Chondrocyte (in vitro differentiated cells): Measurements from ENCODE around the gene SCNN1B. TPM values are rescaled to one million over a fixed set of nuclear protein-coding genes. Genes with fewer than 3 reads are reported as not detected.

ENCODE experiments used
- DNase-seq: peaks from one replicate; pipeline ENCODE4 v3.0.0; 2021; ENCODE audit warnings: mixed read lengths, low spot score
- H3K27ac Mint-ChIP-seq: one replicate; pipeline ENCODE4 v1.8.0; 2021; ENCODE audit warnings: mild to moderate bottlenecking, moderate library complexity, mixed read lengths; ENCODE audit not compliant: unreplicated experiment
- H3K27me3 Mint-ChIP-seq: 2 replicates; pipeline ENCODE4 v1.8.0; 2021; ENCODE audit warnings: low read depth, mixed read lengths
- H3K36me3 Mint-ChIP-seq: 2 replicates; pipeline ENCODE4 v1.8.0; 2021; ENCODE audit warnings: low read depth, mixed read lengths
- H3K4me1 Mint-ChIP-seq: 2 replicates; pipeline ENCODE4 v1.8.0; 2021; ENCODE audit warnings: low read depth, mild to moderate bottlenecking, mixed read lengths
- H3K4me3 Mint-ChIP-seq: one replicate; pipeline ENCODE4 v1.8.0; 2021; ENCODE audit warnings: mild to moderate bottlenecking, moderate library complexity, mixed read lengths; ENCODE audit not compliant: unreplicated experiment
- H3K9me3 Mint-ChIP-seq: 2 replicates; pipeline ENCODE4 v1.8.0; 2021; ENCODE audit warnings: low read depth, mixed read lengths
- total RNA-seq: library from RNA; stranded (reverse); gene quantifications from 3 replicates; pipeline ENCODE4 v1.2.1, GENCODE V29; 2021
- TF ChIP-seq, protein P1 (sequence below): fragments of 200-600 bp; sonication (generic); IDR thresholded peaks from 2 replicates; pipeline ENCODE4 v1.5.0; 2021; ENCODE audit warnings: antibody characterized with exemption, mild to moderate bottlenecking, moderate library complexity

SCNN1B gene
- total RNA-seq, 1 donor from 2014 or later, result not detected

DNA sequence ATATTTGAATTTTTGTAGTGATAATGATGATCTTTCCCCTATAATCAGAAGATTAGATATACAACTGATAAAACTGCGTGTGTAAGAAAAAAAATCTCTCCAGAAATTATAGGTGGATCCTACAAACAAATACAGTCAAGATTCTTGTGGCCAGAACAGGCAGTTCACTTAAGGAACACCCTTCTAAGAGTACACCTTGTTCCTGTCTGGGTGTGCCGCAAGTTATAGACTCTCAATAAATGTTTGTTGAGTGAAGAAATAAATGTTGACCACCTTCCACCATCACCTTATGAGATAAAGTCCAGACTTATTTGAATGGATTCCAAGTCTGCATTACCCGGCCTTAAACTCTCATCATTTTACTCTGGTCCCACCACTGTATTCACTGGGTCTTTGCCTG lies 45.7 kb upstream of the SCNN1B start:
- TF ChIP-seq, protein P1, sequence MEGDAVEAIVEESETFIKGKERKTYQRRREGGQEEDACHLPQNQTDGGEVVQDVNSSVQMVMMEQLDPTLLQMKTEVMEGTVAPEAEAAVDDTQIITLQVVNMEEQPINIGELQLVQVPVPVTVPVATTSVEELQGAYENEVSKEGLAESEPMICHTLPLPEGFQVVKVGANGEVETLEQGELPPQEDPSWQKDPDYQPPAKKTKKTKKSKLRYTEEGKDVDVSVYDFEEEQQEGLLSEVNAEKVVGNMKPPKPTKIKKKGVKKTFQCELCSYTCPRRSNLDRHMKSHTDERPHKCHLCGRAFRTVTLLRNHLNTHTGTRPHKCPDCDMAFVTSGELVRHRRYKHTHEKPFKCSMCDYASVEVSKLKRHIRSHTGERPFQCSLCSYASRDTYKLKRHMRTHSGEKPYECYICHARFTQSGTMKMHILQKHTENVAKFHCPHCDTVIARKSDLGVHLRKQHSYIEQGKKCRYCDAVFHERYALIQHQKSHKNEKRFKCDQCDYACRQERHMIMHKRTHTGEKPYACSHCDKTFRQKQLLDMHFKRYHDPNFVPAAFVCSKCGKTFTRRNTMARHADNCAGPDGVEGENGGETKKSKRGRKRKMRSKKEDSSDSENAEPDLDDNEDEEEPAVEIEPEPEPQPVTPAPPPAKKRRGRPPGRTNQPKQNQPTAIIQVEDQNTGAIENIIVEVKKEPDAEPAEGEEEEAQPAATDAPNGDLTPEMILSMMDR, result no peak
- no peak overlapping the region for H3K4me3 Mint-ChIP-seq

GRCh38 chr16:23257682-23258081 lies 44.4 kb upstream of the SCNN1B start:
- no peaks in the 10 kb centered on the region for H3K4me1 Mint-ChIP-seq
- TF ChIP-seq, protein P1, result no peak
- H3K9me3 Mint-ChIP-seq, result no peaks in the 10 kb centered on the region
- H3K4me3 Mint-ChIP-seq, result no peak overlapping the region
- H3K27me3 Mint-ChIP-seq, result peaks cover 15% of the 10 kb centered on the region
- no peak overlapping the region for H3K27ac Mint-ChIP-seq
- H3K36me3 Mint-ChIP-seq, result no peaks in the 10 kb centered on the region
- DNase-seq, result no peak

More for the DNA sequence above, 45.7 kb upstream of the SCNN1B start:
- no peaks in the 10 kb centered on the region for H3K4me1 Mint-ChIP-seq
- no peaks in the 10 kb centered on the region for H3K36me3 Mint-ChIP-seq
- H3K27me3 Mint-ChIP-seq, result peaks cover 15% of the 10 kb centered on the region
- H3K9me3 Mint-ChIP-seq, result no peaks in the 10 kb centered on the region
- no peak for DNase-seq
- H3K27ac Mint-ChIP-seq, result no peak overlapping the region

DNA sequence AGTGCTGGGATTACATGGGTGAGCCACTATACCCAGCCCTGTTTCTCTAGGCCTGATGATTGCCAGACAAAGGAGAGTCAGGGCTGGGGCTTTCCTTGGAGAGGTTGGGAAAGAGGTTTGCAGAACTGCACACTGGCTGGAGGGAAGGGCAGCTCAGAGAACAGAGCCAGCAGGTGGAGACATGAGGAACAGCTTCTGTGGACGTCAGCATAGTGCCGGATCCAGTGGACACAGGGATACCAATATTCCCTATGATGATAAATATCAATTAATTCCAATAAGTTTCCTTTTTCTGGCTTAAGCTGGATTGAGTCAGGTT lies 43.2 kb upstream of the SCNN1B start:
- H3K9me3 Mint-ChIP-seq, result no peaks in the 10 kb centered on the region
- H3K27ac Mint-ChIP-seq, result no peak overlapping the region
- H3K27me3 Mint-ChIP-seq, result peaks cover 15% of the 10 kb centered on the region
- no peak for DNase-seq
- no peaks in the 10 kb centered on the region for H3K4me1 Mint-ChIP-seq
- H3K36me3 Mint-ChIP-seq, result no peaks in the 10 kb centered on the region
- TF ChIP-seq, protein P1, result no peak
- no peak overlapping the region for H3K4me3 Mint-ChIP-seq

GRCh38 chr16:23267647-23268046 lies 34.5 kb upstream of the SCNN1B start:
- no peak for DNase-seq
- no peak overlapping the region for H3K27ac Mint-ChIP-seq
- TF ChIP-seq, protein P1, result no peak
- H3K9me3 Mint-ChIP-seq, result no peaks in the 10 kb centered on the region
- H3K36me3 Mint-ChIP-seq, result no peaks in the 10 kb centered on the region
- H3K4me3 Mint-ChIP-seq, result no peak overlapping the region
- no peaks in the 10 kb centered on the region for H3K4me1 Mint-ChIP-seq
- peaks cover 4% of the 10 kb centered on the region for H3K27me3 Mint-ChIP-seq

GRCh38 chr16:23268561-23268960 lies 33.5 kb upstream of the SCNN1B start:
- Mint-ChIP-seq H3K36me3 (no peaks in the 10 kb centered on the region), H3K27ac (no peak overlapping the region), H3K27me3 (peaks cover 4% of the 10 kb centered on the region), H3K4me1 (no peaks in the 10 kb centered on the region), H3K4me3 (no peak overlapping the region), H3K9me3 (no peaks in the 10 kb centered on the region)
- TF ChIP-seq, protein P1, result no peak
- DNase-seq, result no peak
